Body of pancreas (tissue), 4 donors: ENCODE results near the gene NOS3. TPM values are rescaled to one million over a fixed set of nuclear protein-coding genes. Genes with fewer than 3 reads are reported as not detected.

Experiments
- ATAC-seq: fragments of 150-250 bp; one replicate; pipeline ENCODE4 v1.9.1; 2016
- DNase-seq, 4 donors: peaks; one replicate each; pipeline ENCODE4 v3.0.0-alpha.2; 2019
- H3K27ac ChIP-seq, 4 donors: fragments of 200-600 bp; sonication (generic); 1 replicate in 3 of 4; 2 replicates in 1 of 4; pipeline versions ENCODE4 v1.5.1 to v1.6.1; 2016 to 2019; ENCODE audit warnings: mild to moderate bottlenecking in 1 of 4, mixed read lengths in 1 of 4, moderate library complexity in 1 of 4
- H3K27me3 ChIP-seq, 2 donors: fragments of 200-600 bp; sonication (generic); one replicate each; pipeline ENCODE4 v1.6.0; 2016; ENCODE audit warnings: mild to moderate bottlenecking in 1 of 2
- H3K36me3 ChIP-seq, 2 donors: fragments of 200-600 bp; sonication (generic); replicated peaks in 1 of 2; 2 replicates each; pipeline ENCODE4 v1.5.1; 2016; ENCODE audit warnings: low read depth in 2 of 2; ENCODE audit not compliant: insufficient read depth in 1 of 2
- H3K4me1 ChIP-seq: fragments of 200-600 bp; sonication (generic); one replicate; pipeline ENCODE4 v1.6.0; 2016
- H3K4me3 ChIP-seq, 2 donors: fragments of 200-600 bp; sonication (generic); 1 replicate in 1 of 2; 2 replicates in 1 of 2; pipeline ENCODE4 v1.5.1; 2016 to 2019
- H3K9me3 ChIP-seq, 3 donors: fragments of 200-600 bp; sonication (generic); 1 replicate in 2 of 3; 2 replicates in 1 of 3; pipeline ENCODE4 v1.5.1; 2016
- POLR2A ChIP-seq, 3 donors: fragments of 450-650 bp; IDR thresholded peaks; one replicate each; pipeline ENCODE4 v1.6.1; 2016; ENCODE audit warnings: antibody characterized with exemption in 3 of 3, mild to moderate bottlenecking in 2 of 3
- WGBS, 2 donors: methylation state at CpG; one replicate each; pipeline ENCODE4 v1.1.5; 2017; 5-methylcytosine and 5-hydroxymethylcytosine counted together
- intact Hi-C: fragments of 100-400 bp; cut with DNase I; formaldehyde crosslinking; loops from one replicate; pipeline ENCODE4 v1.15.1; 2023
- total RNA-seq, 2 donors: library from RNA; depleted of rRNA; stranded (reverse); fragments of >200 nt; gene quantifications; one replicate each; pipeline ENCODE4 v1.1.0, GENCODE V29; 2016
- TF ChIP-seq, protein P1 (sequence below), 7 experiments: fragments of 450-650 bp in 4 of 7; fragments of 200-600 bp in 3 of 7; sonication (generic) in 3 of 7; IDR thresholded peaks; one replicate each; pipeline ENCODE4 v1.5.1; 2016 to 2019; ENCODE audit warnings: antibody characterized with exemption in 7 of 7

The NOS3 gene
- total RNA-seq, 2 donors from 2014 or later: 4.9 to 7.6 TPM

DNA sequence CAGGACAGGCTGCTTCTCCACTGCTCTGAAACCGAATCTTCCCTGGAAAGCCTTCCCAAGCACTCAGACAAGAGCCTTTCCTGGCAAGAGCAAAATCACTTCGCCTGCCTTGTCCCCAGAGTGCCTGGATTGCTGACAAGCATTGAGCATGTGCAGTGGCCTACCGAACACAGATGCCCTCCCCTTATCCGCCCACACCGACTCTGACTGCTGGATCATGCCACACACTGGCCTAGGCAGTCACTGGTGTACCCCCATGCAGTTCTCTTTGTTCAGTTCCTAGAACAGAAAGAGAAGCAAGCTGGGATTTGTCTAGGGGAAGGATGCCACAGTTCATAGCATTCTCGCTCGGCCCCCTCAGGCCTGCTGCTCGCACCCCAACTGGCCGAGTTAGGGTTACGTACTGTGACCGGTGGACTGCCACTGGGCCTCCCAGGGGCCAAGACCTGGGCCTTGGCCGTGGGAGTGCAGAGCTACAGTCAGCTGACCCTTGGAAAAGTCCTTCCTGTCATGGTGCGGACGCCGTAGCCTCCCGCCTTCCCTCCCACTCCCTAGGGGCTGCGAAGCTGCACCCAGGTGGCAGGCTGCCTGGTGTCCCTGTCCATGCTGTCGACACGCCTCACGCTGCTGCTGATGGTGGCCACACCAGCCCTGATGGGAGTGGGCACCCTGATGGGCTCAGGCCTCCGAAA, 44.4 kb downstream of the NOS3 start:
- DNase-seq: no peak
- TF ChIP-seq, protein P1, sequence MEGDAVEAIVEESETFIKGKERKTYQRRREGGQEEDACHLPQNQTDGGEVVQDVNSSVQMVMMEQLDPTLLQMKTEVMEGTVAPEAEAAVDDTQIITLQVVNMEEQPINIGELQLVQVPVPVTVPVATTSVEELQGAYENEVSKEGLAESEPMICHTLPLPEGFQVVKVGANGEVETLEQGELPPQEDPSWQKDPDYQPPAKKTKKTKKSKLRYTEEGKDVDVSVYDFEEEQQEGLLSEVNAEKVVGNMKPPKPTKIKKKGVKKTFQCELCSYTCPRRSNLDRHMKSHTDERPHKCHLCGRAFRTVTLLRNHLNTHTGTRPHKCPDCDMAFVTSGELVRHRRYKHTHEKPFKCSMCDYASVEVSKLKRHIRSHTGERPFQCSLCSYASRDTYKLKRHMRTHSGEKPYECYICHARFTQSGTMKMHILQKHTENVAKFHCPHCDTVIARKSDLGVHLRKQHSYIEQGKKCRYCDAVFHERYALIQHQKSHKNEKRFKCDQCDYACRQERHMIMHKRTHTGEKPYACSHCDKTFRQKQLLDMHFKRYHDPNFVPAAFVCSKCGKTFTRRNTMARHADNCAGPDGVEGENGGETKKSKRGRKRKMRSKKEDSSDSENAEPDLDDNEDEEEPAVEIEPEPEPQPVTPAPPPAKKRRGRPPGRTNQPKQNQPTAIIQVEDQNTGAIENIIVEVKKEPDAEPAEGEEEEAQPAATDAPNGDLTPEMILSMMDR (IDR thresholded peaks at IDR 0.05): no peak
- TF ChIP-seq POLR2A (IDR thresholded peaks at IDR 0.05): no peak
- no peaks in the 10 kb centered on the region for H3K27me3 ChIP-seq
- H3K36me3 ChIP-seq: peaks cover 0 to 13% of the 10 kb centered on the region in 2 donors
- no peak overlapping the region for H3K4me3 ChIP-seq
- H3K9me3 ChIP-seq: no peaks in the 10 kb centered on the region
- H3K4me1 ChIP-seq: no peaks in the 10 kb centered on the region
- intact Hi-C loops: no loop called here
- WGBS, 2 donors: 87 to 93% methylated on average over 15 to 21 of the region's 21 CpGs
- H3K27ac ChIP-seq: no peak overlapping the region
- ATAC-seq: no peak

GRCh38 chr7:151035902-151036301, 45.1 kb downstream of the NOS3 start:
- Histone ChIP-seq H3K4me3 (no peak overlapping the region), H3K9me3 (no peaks in the 10 kb centered on the region), H3K27me3 (no peaks in the 10 kb centered on the region), H3K36me3 (peaks cover 0 to 13% of the 10 kb centered on the region in 2 donors), H3K27ac (no peak overlapping the region), H3K4me1 (no peaks in the 10 kb centered on the region)
- intact Hi-C loops: no loop called here
- ATAC-seq (no peak), DNase-seq (no peak)
- TF ChIP-seq POLR2A (IDR thresholded peaks at IDR 0.05): no peak
- TF ChIP-seq, protein P1 (IDR thresholded peaks at IDR 0.05): no peak
- WGBS, 2 donors: 89 to 97% methylated on average over 15 to 17 of the region's 17 CpGs

GRCh38 chr7:151038951-151039849, 48.4 kb downstream of the NOS3 start:
- H3K4me1 ChIP-seq: no peaks in the 10 kb centered on the region
- H3K9me3 ChIP-seq: no peaks in the 10 kb centered on the region
- intact Hi-C loops: no loop called here
- DNase-seq: peak; percentile 45 to 74 (median 64)
- H3K27ac ChIP-seq: peak overlapping the region in 1 of 4 donors; percentile 14
- TF ChIP-seq, protein P1 (IDR thresholded peaks at IDR 0.05): no peak
- TF ChIP-seq POLR2A (IDR thresholded peaks at IDR 0.05): no peak
- peaks cover 0 to 13% of the 10 kb centered on the region in 2 donors for H3K36me3 ChIP-seq
- no peak overlapping the region for H3K4me3 ChIP-seq
- no peaks in the 10 kb centered on the region for H3K27me3 ChIP-seq
- 55 to 71% methylated on average over 9 to 12 of the region's 12 CpGs for WGBS, 2 donors
- peak; percentile 59 for ATAC-seq

- Histone ChIP-seq H3K9me3 (no peaks in the 10 kb centered on the region), H3K36me3 (peaks cover 0 to 11% of the 10 kb centered on the region in 2 donors), H3K4me1 (no peaks in the 10 kb centered on the region), H3K27me3 (no peaks in the 10 kb centered on the region), H3K27ac (peak overlapping the region in 1 of 4 donors; percentile 14), H3K4me3 (no peak overlapping the region)
- ATAC-seq: no peak
- DNase-seq: no peak
- intact Hi-C loops: no loop called here
- TF ChIP-seq, protein P1 (IDR thresholded peaks at IDR 0.05): no peak
- no peak for TF ChIP-seq POLR2A (IDR thresholded peaks at IDR 0.05)
- 69 to 82% methylated on average over 16 to 18 of the region's 18 CpGs for WGBS, 2 donors
These were observed 49.2 kb downstream of the NOS3 start for GRCh38 chr7:151039850-151040548.
